Measurements from ENCODE around the gene ZNF774.

GRCh38 chr15:90389513-90389912 is 37.4 kb downstream of the ZNF774 start:
- TF ChIP-seq POLR2A (IDR thresholded peaks at IDR 0.05), result no peak
- TF ChIP-seq CTCF (IDR thresholded peaks at IDR 0.05), result no peak
- TF ChIP-seq POLR2AphosphoS5 (IDR thresholded peaks at IDR 0.05), result no peak
- no peak for TF ChIP-seq EP300 (IDR thresholded peaks at IDR 0.05)
